ENCODE data around the gene GALNT5. TPM values are rescaled to one million over a fixed set of nuclear protein-coding genes. Genes with fewer than 3 reads are reported as not detected.
"Not testable (repeated sequence)": the region's sequence is repeated elsewhere in the genome, so short reads cannot be mapped to it uniquely, and the experiment has no call there.

Gene GALNT5
- total RNA-seq, 1 donor from 2014 or later = 5.3 TPM

GRCh38 chr2:157336137-157337010, 78.9 kb downstream of the GALNT5 start:
- no peak for DNase-seq (ENCODE audit: extremely low spot score, unreplicated experiment)
- no peak overlapping the region for H3K4me3 Mint-ChIP-seq (ENCODE audit: unreplicated experiment)
- TF ChIP-seq CTCF (IDR thresholded peaks at IDR 0.05) = peak; percentile 72

GRCh38 chr2:157337978-157338377, 80.5 kb downstream of the GALNT5 start:
- Mint-ChIP-seq H3K4me1 (ENCODE audit: unreplicated experiment) (peaks cover 7% of the 10 kb centered on the region), H3K9me3 (ENCODE audit: unreplicated experiment) (peaks cover 4% of the 10 kb centered on the region), H3K27me3 (ENCODE audit: unreplicated experiment) (peaks cover 18% of the 10 kb centered on the region), H3K27ac (ENCODE audit: unreplicated experiment) (no peak overlapping the region), H3K4me3 (ENCODE audit: unreplicated experiment) (no peak overlapping the region), H3K36me3 (ENCODE audit: unreplicated experiment) (no peaks in the 10 kb centered on the region)
- no peak for DNase-seq (ENCODE audit: extremely low spot score, unreplicated experiment)
- no peak for TF ChIP-seq CTCF (IDR thresholded peaks at IDR 0.05)

More at GRCh38 chr2:157336137-157337010, 78.9 kb downstream of the GALNT5 start:
- Mint-ChIP-seq H3K36me3 (ENCODE audit: unreplicated experiment) (no peaks in the 10 kb centered on the region), H3K4me1 (ENCODE audit: unreplicated experiment) (peaks cover 8% of the 10 kb centered on the region), H3K27ac (ENCODE audit: unreplicated experiment) (no peak overlapping the region), H3K9me3 (ENCODE audit: unreplicated experiment) (no peaks in the 10 kb centered on the region), H3K27me3 (ENCODE audit: unreplicated experiment) (peaks cover 18% of the 10 kb centered on the region)

GRCh38 chr2:157339965-157340655, 82.6 kb downstream of the GALNT5 start:
- H3K4me1 Mint-ChIP-seq (ENCODE audit: unreplicated experiment) = peaks cover 7% of the 10 kb centered on the region
- H3K4me3 Mint-ChIP-seq (ENCODE audit: unreplicated experiment) = no peak overlapping the region
- H3K27ac Mint-ChIP-seq (ENCODE audit: unreplicated experiment) = no peak overlapping the region
- H3K36me3 Mint-ChIP-seq (ENCODE audit: unreplicated experiment) = no peaks in the 10 kb centered on the region
- H3K9me3 Mint-ChIP-seq (ENCODE audit: unreplicated experiment) = peaks cover 22% of the 10 kb centered on the region
- peaks cover 5% of the 10 kb centered on the region for H3K27me3 Mint-ChIP-seq (ENCODE audit: unreplicated experiment)
- no peak for DNase-seq (ENCODE audit: extremely low spot score, unreplicated experiment)
- TF ChIP-seq CTCF (IDR thresholded peaks at IDR 0.05) = no peak

GRCh38 chr2:157341381-157341780, 83.9 kb downstream of the GALNT5 start:
- not testable (repeated sequence) for H3K4me1 Mint-ChIP-seq (ENCODE audit: unreplicated experiment); DNase-seq (ENCODE audit: extremely low spot score, unreplicated experiment); H3K4me3 Mint-ChIP-seq (ENCODE audit: unreplicated experiment); H3K36me3 Mint-ChIP-seq (ENCODE audit: unreplicated experiment); H3K27ac Mint-ChIP-seq (ENCODE audit: unreplicated experiment); H3K27me3 Mint-ChIP-seq (ENCODE audit: unreplicated experiment)
- peaks cover 25% of the 10 kb centered on the region for H3K9me3 Mint-ChIP-seq (ENCODE audit: unreplicated experiment)

GRCh38 chr2:157345647-157346389, 88.3 kb downstream of the GALNT5 start:
- peaks cover 25% of the 10 kb centered on the region for H3K9me3 Mint-ChIP-seq (ENCODE audit: unreplicated experiment)
- H3K27me3 Mint-ChIP-seq (ENCODE audit: unreplicated experiment) = peaks cover 9% of the 10 kb centered on the region
- H3K4me3 Mint-ChIP-seq (ENCODE audit: unreplicated experiment) = no peak overlapping the region
- H3K27ac Mint-ChIP-seq (ENCODE audit: unreplicated experiment) = no peak overlapping the region
- TF ChIP-seq CTCF (IDR thresholded peaks at IDR 0.05) = no peak
- no peak for DNase-seq (ENCODE audit: extremely low spot score, unreplicated experiment)
- no peaks in the 10 kb centered on the region for H3K4me1 Mint-ChIP-seq (ENCODE audit: unreplicated experiment)
- no peaks in the 10 kb centered on the region for H3K36me3 Mint-ChIP-seq (ENCODE audit: unreplicated experiment)
